Neural progenitor cell (in vitro differentiated cells): ENCODE measurements around the gene ARNT2.

ENCODE experiments used
- CTCF ChIP-seq: fragments of 200-600 bp; sonication (generic); IDR thresholded peaks from 2 replicates; pipeline ENCODE4 v1.5.1; 2017; ENCODE audit warnings: antibody characterized with exemption, mild to moderate bottlenecking
- EZH2 ChIP-seq: fragments of 200-600 bp; sonication (generic); IDR thresholded peaks from 2 replicates; pipeline ENCODE4 v1.6.1; 2017; ENCODE audit warnings: antibody characterized with exemption, mild to moderate bottlenecking, moderate library complexity
- EZH2phosphoT487 ChIP-seq: fragments of 200-600 bp; sonication (generic); IDR thresholded peaks from 2 replicates; pipeline ENCODE4 v1.6.1; 2017; ENCODE audit warnings: antibody characterized with exemption

GRCh38 chr15:80587816-80588456, 183.8 kb downstream of the ARNT2 start:
- TF ChIP-seq CTCF, result no peak
- TF ChIP-seq EZH2, result no peak
- TF ChIP-seq EZH2phosphoT487, result no peak
